Spleen (tissue), 7 donors: ENCODE measurements around the gene ACAD9.

Experiments
- CTCF ChIP-seq, 11 experiments: fragments of 200-600 bp in 7 of 11; fragments of 450-650 bp in 4 of 11; sonication (generic) in 4 of 11; IDR thresholded peaks in 8 of 11; conservative IDR thresholded peaks in 3 of 11; 1 replicate in 7 of 11; 2 replicates in 4 of 11; pipeline versions ENCODE4 v1.4.0 to v1.8.0; 2016 to 2021; ENCODE audit warnings: antibody characterized with exemption in 11 of 11, inconsistent platforms in 4 of 11, mild to moderate bottlenecking in 1 of 11
- POLR2A ChIP-seq, 3 donors: fragments of 450-650 bp; IDR thresholded peaks; one replicate each; pipeline ENCODE4 v1.5.1; 2017; ENCODE audit warnings: antibody characterized with exemption in 3 of 3, mild to moderate bottlenecking in 1 of 3
- POLR2AphosphoS5 ChIP-seq, 3 donors: sonication (generic); formaldehyde crosslinking; IDR thresholded peaks; one replicate each; pipeline ENCODE4 v1.5.1; 2017; ENCODE audit warnings: antibody characterized with exemption in 3 of 3
- donor health status: DM: no; HTN: no; CAD: no; lungs with moderate emphysema.
- donor health status: DM: no; HTN: no; CAD: no.
- donor health status: DM: no; HTN: no; CAD: no.

GRCh38 chr3:128946411-128946810 lies 67.0 kb downstream of the ACAD9 start:
- TF ChIP-seq CTCF (IDR thresholded peaks at IDR 0.05 in 8 of 11, conservative IDR thresholded peaks at IDR 0.05 in 3 of 11) (no peak), POLR2A (IDR thresholded peaks at IDR 0.05) (no peak), POLR2AphosphoS5 (IDR thresholded peaks at IDR 0.05) (no peak)
